Brain microvascular endothelial cell (primary cell): ENCODE measurements around the gene CPTP.

Experiments
- DNase-seq: peaks from one replicate; pipeline ENCODE4 v3.0.0-alpha.2; 2020
- H3K27ac ChIP-seq: fragments of 250-450 bp; sonication (Bioruptor Pico); 2 replicates; pipeline ENCODE4 v1.5.1; 2020; ENCODE audit warnings: mild to moderate bottlenecking, moderate library complexity
- H3K27me3 ChIP-seq: fragments of 250-450 bp; sonication (Bioruptor Pico); replicated peaks from 2 replicates; pipeline ENCODE4 v1.5.1; 2020; ENCODE audit warnings: mild to moderate bottlenecking
- H3K36me3 ChIP-seq: fragments of 250-450 bp; sonication (Bioruptor Pico); replicated peaks from 2 replicates; pipeline ENCODE4 v1.5.1; 2020; ENCODE audit warnings: mild to moderate bottlenecking
- H3K4me3 ChIP-seq: 2 replicates; pipeline ENCODE4 v1.5.1; 2011; ENCODE audit warnings: low read depth, mild to moderate bottlenecking, control low read depth, low read length, moderate library complexity
- CTCF ChIP-seq: IDR thresholded peaks from 2 replicates; pipeline ENCODE4 v1.5.1; 2011; ENCODE audit warnings: low read depth, mild to moderate bottlenecking, moderate library complexity, low read length, control low read depth, inconsistent platforms; ENCODE audit errors: missing control alignments
- in situ Hi-C: cut with HindIII; loops from 2 replicates; pipeline ENCODE4 v1.10.0; 2017; ENCODE audit warnings: low sequenced_read_pairs, low pct_ligation_motif_present

Gene CPTP

GRCh38 chr1:1374589-1374928 is 50.0 kb downstream of the CPTP start:
- Histone ChIP-seq H3K27ac (peak overlapping the region; percentile 89), H3K36me3 (peaks cover 11% of the 10 kb centered on the region), H3K4me3 (peak overlapping the region; percentile 89), H3K27me3 (no peaks in the 10 kb centered on the region)
- in situ Hi-C loops = no loop called here
- no peak for TF ChIP-seq CTCF
- no peak for DNase-seq

GRCh38 chr1:1374929-1375662 is 50.5 kb downstream of the CPTP start, which contains the start of gene AURKAIP1:
Gene AURKAIP1 (minus strand): TSS chr1:1375207. CDS start chr1:1374756, 451 bp downstream.
- TF ChIP-seq CTCF = peak; percentile 34
- peaks cover 11% of the 10 kb centered on the region for H3K36me3 ChIP-seq
- DNase-seq = peak; percentile 100
- H3K27me3 ChIP-seq = no peaks in the 10 kb centered on the region
- in situ Hi-C loops = no loop called here
- H3K27ac ChIP-seq = peak within 1 kb of the TSS; percentile 89
- peak within 1 kb of the TSS; percentile 89 for H3K4me3 ChIP-seq

- DNase-seq = no peak
- H3K27ac ChIP-seq = no peak overlapping the region
- peaks cover 13% of the 10 kb centered on the region for H3K36me3 ChIP-seq
- in situ Hi-C loops = no loop called here
- no peaks in the 10 kb centered on the region for H3K27me3 ChIP-seq
- no peak overlapping the region for H3K4me3 ChIP-seq
- no peak for TF ChIP-seq CTCF
Measured at GRCh38 chr1:1376551-1377226, 52.1 kb downstream of the CPTP start.

GRCh38 chr1:1377540-1378205 is 53.1 kb downstream of the CPTP start:
- H3K27ac ChIP-seq = no peak overlapping the region

More at GRCh38 chr1:1377540-1378205, 53.1 kb downstream of the CPTP start:
- Histone ChIP-seq H3K27me3 (no peaks in the 10 kb centered on the region), H3K4me3 (no peak overlapping the region), H3K36me3 (peaks cover 15% of the 10 kb centered on the region)
- in situ Hi-C loops = no loop called here
- no peak for TF ChIP-seq CTCF
- DNase-seq = no peak
